Measurements from ENCODE around the gene PXYLP1.

Gene PXYLP1

GRCh38 chr3:141246224-141246957 is 14.8 kb downstream of the PXYLP1 start:
- no peak for ATAC-seq (ENCODE audit: insufficient read depth, low read depth)
- TF ChIP-seq EZH2 (IDR thresholded peaks at IDR 0.05; ENCODE audit: borderline replicate concordance, low read depth, low read length, severe bottlenecking) (no peak), CTCF (IDR thresholded peaks at IDR 0.05; ENCODE audit: borderline replicate concordance, extremely low read depth, low read length, poor library complexity, severe bottlenecking) (no peak)
- Histone ChIP-seq H3K9ac (ENCODE audit: low read depth, low read length) (no peak overlapping the region), H3K27ac (ENCODE audit: low read length) (peak overlapping the region; percentile 34), H3K79me2 (ENCODE audit: insufficient read depth, low read length) (peaks cover 99% of the 10 kb centered on the region), H3K4me1 (ENCODE audit: insufficient read depth, low read length) (peaks cover 44% of the 10 kb centered on the region), H3K9me3 (ENCODE audit: insufficient read depth, low read length, severe bottlenecking) (no peaks in the 10 kb centered on the region), H3K4me2 (ENCODE audit: insufficient read depth, low read length) (no peak overlapping the region), H3K36me3 (ENCODE audit: insufficient read depth, low read length) (peaks cover 87% of the 10 kb centered on the region), H4K20me1 (ENCODE audit: insufficient read depth, low read length) (peaks cover 78% of the 10 kb centered on the region), H3K27me3 (ENCODE audit: insufficient read depth, low read length, poor library complexity) (no peaks in the 10 kb centered on the region), H3K4me3 (ENCODE audit: low read depth in 1 of 2, low read length in 2 of 2) (no peak overlapping the region), H2AFZ (ENCODE audit: low read depth, low read length) (no peak overlapping the region)
- no peak for DNase-seq

GRCh38 chr3:141246958-141247301 is 15.3 kb downstream of the PXYLP1 start:
- ATAC-seq (ENCODE audit: insufficient read depth, low read depth) = no peak
- H3K9me3 ChIP-seq (ENCODE audit: insufficient read depth, low read length, severe bottlenecking) = no peaks in the 10 kb centered on the region

GRCh38 chr3:141248064-141248463 is 16.4 kb downstream of the PXYLP1 start:
- no peak for DNase-seq
- no peak overlapping the region for H3K27ac ChIP-seq (ENCODE audit: low read length)
- H3K9me3 ChIP-seq (ENCODE audit: insufficient read depth, low read length, severe bottlenecking) = no peaks in the 10 kb centered on the region
- H3K4me3 ChIP-seq (ENCODE audit: low read depth in 1 of 2, low read length in 2 of 2) = no peak overlapping the region
- no peak for ATAC-seq (ENCODE audit: insufficient read depth, low read depth)
- H3K79me2 ChIP-seq (ENCODE audit: insufficient read depth, low read length) = peaks cover 99% of the 10 kb centered on the region
- peaks cover 46% of the 10 kb centered on the region for H3K4me1 ChIP-seq (ENCODE audit: insufficient read depth, low read length)
- no peak overlapping the region for H3K4me2 ChIP-seq (ENCODE audit: insufficient read depth, low read length)
- no peaks in the 10 kb centered on the region for H3K27me3 ChIP-seq (ENCODE audit: insufficient read depth, low read length, poor library complexity)
- no peak overlapping the region for H2AFZ ChIP-seq (ENCODE audit: low read depth, low read length)
- peaks cover 87% of the 10 kb centered on the region for H3K36me3 ChIP-seq (ENCODE audit: insufficient read depth, low read length)
- no peak for TF ChIP-seq CTCF (IDR thresholded peaks at IDR 0.05; ENCODE audit: borderline replicate concordance, extremely low read depth, low read length, poor library complexity, severe bottlenecking)
- TF ChIP-seq EZH2 (IDR thresholded peaks at IDR 0.05; ENCODE audit: borderline replicate concordance, low read depth, low read length, severe bottlenecking) = no peak
- H3K9ac ChIP-seq (ENCODE audit: low read depth, low read length) = no peak overlapping the region
- H4K20me1 ChIP-seq (ENCODE audit: insufficient read depth, low read length) = peaks cover 77% of the 10 kb centered on the region

More at GRCh38 chr3:141246958-141247301, 15.3 kb downstream of the PXYLP1 start:
- Histone ChIP-seq H3K79me2 (ENCODE audit: insufficient read depth, low read length) (peaks cover 99% of the 10 kb centered on the region), H2AFZ (ENCODE audit: low read depth, low read length) (no peak overlapping the region), H4K20me1 (ENCODE audit: insufficient read depth, low read length) (peaks cover 78% of the 10 kb centered on the region), H3K36me3 (ENCODE audit: insufficient read depth, low read length) (peaks cover 87% of the 10 kb centered on the region), H3K9ac (ENCODE audit: low read depth, low read length) (no peak overlapping the region), H3K4me2 (ENCODE audit: insufficient read depth, low read length) (no peak overlapping the region), H3K4me1 (ENCODE audit: insufficient read depth, low read length) (peaks cover 45% of the 10 kb centered on the region), H3K27ac (ENCODE audit: low read length) (peak overlapping the region; percentile 34), H3K4me3 (ENCODE audit: low read depth in 1 of 2, low read length in 2 of 2) (no peak overlapping the region), H3K27me3 (ENCODE audit: insufficient read depth, low read length, poor library complexity) (no peaks in the 10 kb centered on the region)
- no peak for TF ChIP-seq EZH2 (IDR thresholded peaks at IDR 0.05; ENCODE audit: borderline replicate concordance, low read depth, low read length, severe bottlenecking)
- TF ChIP-seq CTCF (IDR thresholded peaks at IDR 0.05; ENCODE audit: borderline replicate concordance, extremely low read depth, low read length, poor library complexity, severe bottlenecking) = no peak
- no peak for DNase-seq

Measured in DND-41 (cell line).